ENCODE results near the gene RHOU.

DNA sequence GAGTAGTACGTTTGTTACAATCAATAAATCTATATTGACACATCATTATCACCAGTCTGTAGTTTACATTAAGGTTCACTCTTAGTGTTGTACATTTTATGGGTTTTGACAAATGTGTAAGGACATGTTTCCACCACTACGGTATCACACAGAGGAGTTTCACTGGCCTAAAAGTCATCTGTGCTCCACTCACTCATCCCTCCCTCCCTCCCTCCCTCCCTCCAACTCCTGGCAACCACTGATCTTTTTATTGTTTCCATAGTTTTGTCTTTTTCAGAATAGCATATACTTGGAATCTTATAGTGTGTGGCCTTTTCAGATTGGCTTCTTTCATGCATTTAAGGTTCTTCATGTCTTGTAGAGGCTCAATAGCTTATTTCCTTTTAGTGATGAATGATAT lies 44.1 kb upstream of the RHOU start:
- TF ChIP-seq, protein P1, sequence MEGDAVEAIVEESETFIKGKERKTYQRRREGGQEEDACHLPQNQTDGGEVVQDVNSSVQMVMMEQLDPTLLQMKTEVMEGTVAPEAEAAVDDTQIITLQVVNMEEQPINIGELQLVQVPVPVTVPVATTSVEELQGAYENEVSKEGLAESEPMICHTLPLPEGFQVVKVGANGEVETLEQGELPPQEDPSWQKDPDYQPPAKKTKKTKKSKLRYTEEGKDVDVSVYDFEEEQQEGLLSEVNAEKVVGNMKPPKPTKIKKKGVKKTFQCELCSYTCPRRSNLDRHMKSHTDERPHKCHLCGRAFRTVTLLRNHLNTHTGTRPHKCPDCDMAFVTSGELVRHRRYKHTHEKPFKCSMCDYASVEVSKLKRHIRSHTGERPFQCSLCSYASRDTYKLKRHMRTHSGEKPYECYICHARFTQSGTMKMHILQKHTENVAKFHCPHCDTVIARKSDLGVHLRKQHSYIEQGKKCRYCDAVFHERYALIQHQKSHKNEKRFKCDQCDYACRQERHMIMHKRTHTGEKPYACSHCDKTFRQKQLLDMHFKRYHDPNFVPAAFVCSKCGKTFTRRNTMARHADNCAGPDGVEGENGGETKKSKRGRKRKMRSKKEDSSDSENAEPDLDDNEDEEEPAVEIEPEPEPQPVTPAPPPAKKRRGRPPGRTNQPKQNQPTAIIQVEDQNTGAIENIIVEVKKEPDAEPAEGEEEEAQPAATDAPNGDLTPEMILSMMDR (conservative IDR thresholded peaks at IDR 0.05) = no peak
- no peak for TF ChIP-seq EZH2 (IDR thresholded peaks at IDR 0.05; ENCODE audit: low read depth)
